Neural progenitor cell (in vitro differentiated cells): Measurements from ENCODE around the gene EFS.

Experiments
- EZH2 ChIP-seq: fragments of 200-600 bp; sonication (generic); IDR thresholded peaks from 2 replicates; pipeline ENCODE4 v1.6.1; 2017; ENCODE audit warnings: antibody characterized with exemption, mild to moderate bottlenecking, moderate library complexity
- EZH2phosphoT487 ChIP-seq: fragments of 200-600 bp; sonication (generic); IDR thresholded peaks from 2 replicates; pipeline ENCODE4 v1.6.1; 2017; ENCODE audit warnings: antibody characterized with exemption
- TF ChIP-seq, protein P1 (sequence below): fragments of 200-600 bp; sonication (generic); IDR thresholded peaks from 2 replicates; pipeline ENCODE4 v1.5.1; 2017; ENCODE audit warnings: antibody characterized with exemption, mild to moderate bottlenecking

DNA sequence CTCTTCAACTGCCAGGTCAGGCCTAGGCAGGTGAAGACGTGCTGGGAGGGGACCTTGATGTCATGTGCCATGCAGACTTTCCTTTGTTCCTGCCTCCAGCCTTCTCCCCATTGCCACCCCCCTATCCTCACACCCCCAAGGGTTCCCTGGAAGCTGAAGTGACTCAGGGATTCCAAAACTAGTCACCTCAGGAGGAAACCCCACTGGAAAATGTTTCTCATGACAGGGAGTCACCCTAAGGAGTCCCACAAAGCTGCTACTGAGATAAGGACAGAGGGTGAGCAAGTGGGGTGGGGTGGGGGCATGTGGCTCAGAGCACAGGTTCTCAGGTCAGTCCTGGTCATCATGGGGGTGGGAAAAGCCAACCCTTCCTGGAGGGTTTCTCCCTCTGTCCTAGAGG lies 5.2 kb upstream of the EFS start:
- TF ChIP-seq, protein P1, sequence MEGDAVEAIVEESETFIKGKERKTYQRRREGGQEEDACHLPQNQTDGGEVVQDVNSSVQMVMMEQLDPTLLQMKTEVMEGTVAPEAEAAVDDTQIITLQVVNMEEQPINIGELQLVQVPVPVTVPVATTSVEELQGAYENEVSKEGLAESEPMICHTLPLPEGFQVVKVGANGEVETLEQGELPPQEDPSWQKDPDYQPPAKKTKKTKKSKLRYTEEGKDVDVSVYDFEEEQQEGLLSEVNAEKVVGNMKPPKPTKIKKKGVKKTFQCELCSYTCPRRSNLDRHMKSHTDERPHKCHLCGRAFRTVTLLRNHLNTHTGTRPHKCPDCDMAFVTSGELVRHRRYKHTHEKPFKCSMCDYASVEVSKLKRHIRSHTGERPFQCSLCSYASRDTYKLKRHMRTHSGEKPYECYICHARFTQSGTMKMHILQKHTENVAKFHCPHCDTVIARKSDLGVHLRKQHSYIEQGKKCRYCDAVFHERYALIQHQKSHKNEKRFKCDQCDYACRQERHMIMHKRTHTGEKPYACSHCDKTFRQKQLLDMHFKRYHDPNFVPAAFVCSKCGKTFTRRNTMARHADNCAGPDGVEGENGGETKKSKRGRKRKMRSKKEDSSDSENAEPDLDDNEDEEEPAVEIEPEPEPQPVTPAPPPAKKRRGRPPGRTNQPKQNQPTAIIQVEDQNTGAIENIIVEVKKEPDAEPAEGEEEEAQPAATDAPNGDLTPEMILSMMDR, result no peak
- TF ChIP-seq EZH2phosphoT487, result no peak
- no peak for TF ChIP-seq EZH2
